NCI-H748 (cell line): ENCODE measurements around the gene TTC12.

Experiments used
- DNase-seq: peaks from one replicate; lab custom pipeline; 2025; ENCODE audit not compliant: unreplicated experiment; lab: John Stamatoyannopoulos, UW

The TTC12 gene, protein sequence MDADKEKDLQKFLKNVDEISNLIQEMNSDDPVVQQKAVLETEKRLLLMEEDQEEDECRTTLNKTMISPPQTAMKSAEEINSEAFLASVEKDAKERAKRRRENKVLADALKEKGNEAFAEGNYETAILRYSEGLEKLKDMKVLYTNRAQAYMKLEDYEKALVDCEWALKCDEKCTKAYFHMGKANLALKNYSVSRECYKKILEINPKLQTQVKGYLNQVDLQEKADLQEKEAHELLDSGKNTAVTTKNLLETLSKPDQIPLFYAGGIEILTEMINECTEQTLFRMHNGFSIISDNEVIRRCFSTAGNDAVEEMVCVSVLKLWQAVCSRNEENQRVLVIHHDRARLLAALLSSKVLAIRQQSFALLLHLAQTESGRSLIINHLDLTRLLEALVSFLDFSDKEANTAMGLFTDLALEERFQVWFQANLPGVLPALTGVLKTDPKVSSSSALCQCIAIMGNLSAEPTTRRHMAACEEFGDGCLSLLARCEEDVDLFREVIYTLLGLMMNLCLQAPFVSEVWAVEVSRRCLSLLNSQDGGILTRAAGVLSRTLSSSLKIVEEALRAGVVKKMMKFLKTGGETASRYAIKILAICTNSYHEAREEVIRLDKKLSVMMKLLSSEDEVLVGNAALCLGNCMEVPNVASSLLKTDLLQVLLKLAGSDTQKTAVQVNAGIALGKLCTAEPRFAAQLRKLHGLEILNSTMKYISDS

GRCh38 chr11:113314389-113315301 lies at the start of gene TTC12:
Gene TTC12, plus strand, starts transcription at chr11:113314583. Its CDS starts 1,675 bp downstream, at chr11:113316258.
- peak; percentile 88 for DNase-seq

DNA sequence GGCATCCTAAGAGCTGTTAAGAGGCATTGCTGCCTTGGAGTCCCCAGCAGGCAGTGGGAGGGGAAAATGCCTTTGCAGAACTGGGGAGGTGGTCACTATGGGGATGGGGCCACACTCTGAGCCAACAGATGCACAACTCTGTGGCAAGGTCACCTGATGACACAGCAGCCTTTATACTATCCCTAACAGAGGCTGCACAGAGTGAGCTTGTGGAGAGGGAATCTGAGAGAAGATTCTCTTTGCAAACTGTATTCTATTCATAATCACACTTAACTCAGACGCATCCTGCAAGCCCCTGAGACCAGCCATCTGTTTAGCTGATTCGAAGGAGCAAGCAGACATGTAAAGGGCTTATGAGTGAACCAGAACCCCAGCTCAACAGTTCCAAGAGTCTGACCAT lies 49.0 kb upstream of the TTC12 start:
- no peak for DNase-seq

GRCh38 chr11:113267493-113267892 lies 46.9 kb upstream of the TTC12 start:
- DNase-seq, result no peak

DNA sequence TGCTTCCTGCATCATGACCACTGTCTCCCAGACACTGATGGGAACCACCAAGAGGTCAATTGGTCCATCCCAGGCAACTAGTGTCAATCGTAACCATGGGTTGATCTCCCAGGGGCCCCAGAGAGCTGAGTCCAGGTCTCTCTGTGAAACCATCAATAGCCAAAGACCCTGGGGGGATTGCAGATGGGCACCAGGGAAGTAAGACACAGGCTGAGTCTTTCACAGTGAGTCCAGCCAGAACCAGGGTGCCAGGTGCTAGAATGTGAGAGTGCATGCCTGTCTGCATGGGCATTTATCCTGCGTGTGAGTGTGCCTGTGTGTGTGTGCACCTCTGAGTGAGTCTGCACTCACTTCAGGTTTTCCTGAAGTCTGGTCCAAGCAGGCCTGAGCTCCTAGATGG lies 45.3 kb upstream of the TTC12 start:
- no peak for DNase-seq

GRCh38 chr11:113269636-113270035 lies 44.7 kb upstream of the TTC12 start:
- no peak for DNase-seq

DNA sequence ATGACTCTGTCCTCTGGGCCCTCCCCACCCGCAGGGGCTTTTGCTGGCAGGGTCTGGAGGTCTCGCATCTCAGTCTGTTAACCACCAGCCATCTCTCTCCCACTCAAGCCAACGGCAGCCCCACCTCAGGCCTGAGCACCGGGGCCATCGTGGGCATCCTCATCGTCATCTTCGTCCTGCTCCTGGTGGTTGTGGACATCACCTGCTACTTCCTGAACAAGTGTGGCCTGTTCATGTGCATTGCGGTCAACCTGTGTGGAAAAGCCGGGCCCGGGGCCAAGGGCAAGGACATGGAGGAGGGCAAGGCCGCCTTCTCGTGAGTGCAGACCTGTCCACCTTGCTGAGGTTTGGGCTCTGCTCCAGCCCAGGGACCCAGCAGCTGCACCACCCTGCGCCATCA lies 44.3 kb upstream of the TTC12 start:
- no peak for DNase-seq

GRCh38 chr11:113271551-113272245 lies 42.7 kb upstream of the TTC12 start:
- no peak for DNase-seq

- no peak for DNase-seq
Observed at GRCh38 chr11:113272281-113272680, 42.1 kb upstream of the TTC12 start.

DNA sequence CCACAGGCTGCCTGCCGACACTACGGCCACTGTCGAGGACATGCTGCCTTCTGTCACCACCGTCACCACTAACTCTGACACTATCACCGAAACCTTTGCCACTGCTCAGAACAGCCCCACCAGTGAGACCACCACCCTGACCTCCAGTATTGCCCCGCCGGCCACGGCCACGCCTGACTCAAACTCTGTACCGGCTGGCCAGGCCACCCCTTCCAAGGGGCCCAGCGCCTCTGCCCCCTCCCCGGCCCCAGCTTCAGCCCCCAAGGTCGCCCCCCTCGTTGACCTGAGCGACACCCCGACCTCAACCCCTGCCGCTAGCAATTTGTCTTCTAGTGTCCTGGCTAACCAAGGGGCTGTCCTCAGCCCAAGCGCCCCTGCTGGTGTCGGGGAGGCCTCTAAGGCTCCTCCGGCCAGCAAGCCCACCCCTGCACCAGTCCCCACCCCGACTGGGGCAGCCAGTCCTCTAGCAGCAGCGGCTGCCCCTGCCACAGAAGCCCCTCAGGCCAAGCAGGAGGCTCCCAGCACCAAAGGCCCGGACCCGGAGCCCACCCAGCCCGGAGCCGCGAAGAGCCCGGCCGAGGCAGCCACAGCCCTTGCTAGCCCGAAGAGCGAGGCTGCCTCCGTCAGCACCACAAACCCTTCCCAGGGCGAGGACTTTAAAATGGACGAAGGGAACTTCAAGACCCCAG lies 41.3 kb upstream of the TTC12 start:
- DNase-seq, result no peak

DNA sequence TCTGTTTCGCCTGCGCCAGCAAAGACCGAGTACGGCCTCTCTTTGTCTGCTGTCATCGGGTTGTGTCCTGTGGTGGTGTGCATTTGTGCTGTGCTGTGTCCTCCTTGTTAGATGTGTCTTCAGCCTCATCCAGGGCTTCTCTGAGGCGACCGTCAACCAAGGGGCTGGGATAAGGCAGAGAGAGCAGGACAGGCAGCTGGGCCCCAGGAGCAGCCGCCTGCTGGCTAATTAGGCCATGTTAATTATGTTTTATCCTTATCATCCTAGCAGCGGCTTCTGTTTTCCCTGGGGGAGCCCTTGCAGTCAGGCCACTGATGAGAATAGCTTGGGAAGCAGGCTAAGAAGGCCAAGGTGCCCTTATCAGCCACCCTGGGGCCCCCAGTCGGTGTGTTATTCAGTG lies 40.7 kb upstream of the TTC12 start:
- DNase-seq, result no peak

DNA sequence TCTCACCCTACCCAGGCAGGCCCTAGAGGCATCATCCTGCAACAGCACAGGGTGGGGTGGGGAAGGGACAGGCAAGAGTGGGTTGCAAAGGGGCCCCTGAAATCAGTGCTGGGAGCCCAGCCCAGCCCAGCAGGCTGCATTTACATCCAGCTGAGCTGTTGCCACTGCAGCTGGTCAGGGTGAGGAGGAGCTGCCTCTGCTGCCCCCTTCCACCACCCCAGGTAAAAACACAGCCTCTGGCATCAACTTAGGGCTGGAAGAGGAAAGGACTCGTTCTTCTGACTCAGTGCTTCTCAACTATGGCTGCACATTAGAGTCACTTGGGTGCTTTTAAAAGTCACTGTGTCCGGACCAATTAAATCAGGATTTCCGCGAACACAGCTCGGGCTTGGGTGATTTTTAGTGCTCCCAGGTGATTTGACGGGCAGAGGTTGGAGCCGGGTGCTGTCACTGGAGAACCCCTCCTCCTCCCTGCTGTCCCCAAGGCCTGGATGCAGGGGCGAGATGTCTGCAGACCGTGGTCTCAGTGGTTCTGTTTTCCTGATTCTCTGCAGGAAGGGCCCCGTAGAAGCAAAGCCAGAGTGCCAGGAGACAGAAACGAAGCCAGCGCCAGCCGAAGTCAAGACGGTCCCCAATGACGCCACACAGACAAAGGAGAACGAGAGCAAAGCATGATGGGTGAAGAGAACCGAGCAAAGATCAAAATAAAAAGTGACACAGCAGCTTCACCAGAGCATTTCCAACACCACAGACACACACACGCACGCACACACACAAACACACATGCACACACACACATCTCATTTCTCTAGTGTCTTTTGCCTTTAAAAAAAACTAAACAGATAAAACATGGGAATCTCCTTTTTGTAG lies 39.4 kb upstream of the TTC12 start:
- DNase-seq, result peak; percentile 2

GRCh38 chr11:113275602-113276001 lies 38.8 kb upstream of the TTC12 start:
- no peak for DNase-seq

DNA sequence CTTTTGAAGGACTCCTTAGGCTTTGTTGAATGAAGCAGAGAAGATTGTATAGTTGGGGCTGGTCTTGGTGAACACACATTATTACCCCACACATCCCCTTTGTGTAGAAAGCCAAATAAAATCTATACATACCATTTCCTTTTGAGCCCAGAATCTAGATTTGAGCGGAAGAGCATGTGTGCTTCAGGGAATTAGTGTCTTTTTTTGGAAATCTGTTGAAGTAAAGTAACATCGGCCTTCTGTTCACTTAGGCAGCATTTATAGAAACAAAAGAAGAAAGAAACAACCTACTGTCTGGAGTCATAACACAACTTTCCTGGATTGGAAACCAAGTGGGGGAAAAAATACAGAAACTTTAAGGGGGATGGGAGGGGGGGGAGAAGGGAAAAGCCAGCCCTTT lies 37.9 kb upstream of the TTC12 start:
- DNase-seq, result no peak

DNA sequence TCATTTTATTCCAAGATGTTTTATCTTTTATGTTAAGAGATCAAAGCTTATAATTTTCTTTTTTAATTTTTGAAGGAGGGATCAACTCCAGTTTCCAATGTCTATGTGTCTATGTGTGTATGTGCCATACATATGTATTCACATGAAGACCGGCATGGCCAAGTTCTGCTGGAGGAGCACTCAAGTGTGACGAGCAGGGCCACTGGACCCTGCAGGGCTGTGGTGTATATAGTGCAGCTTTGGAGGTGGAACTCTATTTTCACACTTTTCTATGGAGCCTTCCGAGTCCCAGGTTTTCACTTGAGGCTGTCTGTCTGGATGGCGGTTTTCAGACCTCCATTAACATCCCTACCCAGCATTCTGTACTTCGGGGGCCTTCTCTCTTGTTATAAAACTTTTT lies 36.5 kb upstream of the TTC12 start:
- no peak for DNase-seq

DNA sequence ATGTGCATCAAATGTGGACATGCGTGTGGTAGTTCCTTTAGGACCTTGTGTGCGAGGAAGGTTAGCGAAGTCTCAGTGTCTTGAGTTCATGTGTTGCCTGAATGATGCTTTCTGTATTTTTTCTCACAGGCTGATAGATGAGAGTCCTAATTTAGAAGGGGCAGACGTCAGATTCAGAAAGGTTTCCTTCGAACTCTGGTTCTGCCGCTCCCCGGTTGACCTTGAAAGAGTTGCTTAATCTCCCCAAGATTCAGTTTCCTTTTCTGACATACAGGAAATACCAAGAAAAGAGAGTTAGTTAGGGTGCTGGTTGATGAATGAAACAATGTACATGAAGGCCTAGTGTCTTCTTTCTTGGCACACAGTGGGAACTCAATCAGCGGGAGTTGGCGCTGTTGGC lies 35.9 kb upstream of the TTC12 start:
- no peak for DNase-seq

DNA sequence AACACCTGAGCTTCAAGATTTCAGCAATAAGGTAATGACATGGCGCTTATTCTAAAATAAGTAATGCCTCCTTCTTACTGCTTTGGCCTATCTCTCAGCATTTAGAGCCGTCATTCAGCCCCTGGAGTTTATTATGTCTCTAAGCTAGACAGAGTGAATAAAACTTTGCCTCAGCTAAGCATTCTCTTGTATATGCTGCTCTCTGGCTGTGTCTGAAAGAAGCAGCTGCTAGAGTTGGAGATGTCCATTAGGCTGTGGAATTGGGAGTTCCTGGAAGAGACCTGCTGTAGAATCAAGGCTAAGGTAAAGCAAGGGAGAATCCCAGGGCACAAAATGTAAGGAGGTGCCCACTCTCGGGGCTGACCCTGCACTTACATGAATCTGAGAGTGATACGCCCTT lies 35.5 kb upstream of the TTC12 start:
- no peak for DNase-seq

DNA sequence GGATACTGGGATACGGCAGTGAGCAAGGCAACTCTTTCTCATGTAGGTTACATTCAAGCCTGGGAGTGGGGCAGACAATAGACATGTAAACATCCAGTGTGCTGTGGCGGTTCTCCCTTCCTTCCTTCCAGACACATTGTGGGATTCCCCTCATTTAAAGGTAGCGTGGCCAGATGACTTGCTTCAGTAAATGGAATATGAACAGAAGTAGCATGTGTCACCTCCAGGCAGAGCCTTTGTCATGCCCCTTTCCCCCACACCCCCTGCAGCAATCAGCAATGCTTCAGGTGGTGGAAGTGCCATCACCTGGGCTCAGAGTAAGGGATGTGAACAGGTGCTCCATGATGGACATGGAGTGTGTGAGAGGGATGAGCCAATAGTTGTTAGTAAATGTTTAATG lies 34.8 kb upstream of the TTC12 start:
- peak; percentile 4 for DNase-seq

DNA sequence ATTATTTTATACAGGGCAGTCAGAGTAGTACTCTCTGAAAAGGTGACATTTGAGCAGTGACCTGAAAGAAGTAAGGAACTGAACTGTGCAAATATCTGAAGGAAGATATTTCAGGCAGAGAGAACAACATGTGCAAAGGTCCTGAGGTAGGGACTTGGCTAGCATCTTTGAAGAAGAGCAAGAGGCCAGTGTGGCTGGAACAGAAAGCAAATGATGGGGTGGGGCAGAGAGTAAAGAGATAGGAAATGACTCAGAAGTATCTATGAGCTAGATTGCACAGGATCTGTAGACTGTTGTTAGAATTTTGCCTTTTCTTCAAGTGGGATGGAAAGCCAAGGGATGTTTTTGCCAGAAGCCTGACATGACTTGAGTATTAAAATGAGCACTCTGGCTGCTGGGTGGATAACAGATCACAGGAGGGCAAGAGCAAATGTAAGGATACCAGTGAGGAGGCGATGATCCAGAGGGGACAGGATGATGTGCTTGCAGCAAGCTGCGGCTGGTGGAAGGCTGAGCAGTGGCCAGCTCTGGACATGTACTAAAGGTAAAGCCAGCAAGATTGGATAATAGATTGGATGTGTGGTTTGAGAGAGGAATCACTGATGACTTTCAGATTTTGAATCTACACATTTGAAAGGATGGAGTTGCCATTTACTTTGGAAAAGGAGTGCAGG lies 33.2 kb upstream of the TTC12 start:
- no peak for DNase-seq

DNA sequence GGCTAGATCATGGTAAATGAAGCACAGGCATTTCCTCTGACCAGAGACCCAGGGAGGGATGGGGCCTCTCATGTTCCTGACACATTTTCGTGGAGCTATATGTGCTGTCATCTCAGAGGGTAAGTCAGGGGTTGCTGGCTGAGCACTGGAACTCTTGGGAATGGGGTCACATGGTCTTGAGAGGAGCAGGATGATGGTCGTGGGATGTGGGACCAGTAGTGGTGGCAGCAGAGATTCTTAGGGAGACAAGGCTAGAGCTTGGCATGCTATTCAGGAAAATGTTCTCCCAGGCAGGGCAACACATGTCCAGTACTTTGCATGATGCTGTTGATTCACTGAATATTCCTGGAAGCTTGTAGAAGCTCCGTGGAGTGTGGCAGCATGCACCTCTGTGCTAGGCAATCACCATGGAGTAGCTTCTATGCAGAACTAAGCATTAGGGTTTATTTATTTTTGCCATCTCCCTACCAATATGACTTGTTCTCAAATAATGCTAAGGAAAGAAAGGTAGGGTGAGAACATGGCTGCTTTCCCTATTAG lies 31.4 kb upstream of the TTC12 start:
- no peak for DNase-seq
